Measurements from ENCODE around the gene KRTAP5-9.

The KRTAP5-9 gene

GRCh38 chr11:71551711-71552110 lies 3.5 kb downstream of the KRTAP5-9 start:
- no peak for TF ChIP-seq CTCF (IDR thresholded peaks at IDR 0.05; ENCODE audit: low read depth, low read length)
- no peak for DNase-seq (ENCODE audit: low read depth, low spot score)
- H3K4me3 ChIP-seq (ENCODE audit: low read depth, low read length): no peak overlapping the region
- in situ Hi-C loops (cut with HindIII; ENCODE audit: low sequenced_read_pairs): no loop called here

DNA sequence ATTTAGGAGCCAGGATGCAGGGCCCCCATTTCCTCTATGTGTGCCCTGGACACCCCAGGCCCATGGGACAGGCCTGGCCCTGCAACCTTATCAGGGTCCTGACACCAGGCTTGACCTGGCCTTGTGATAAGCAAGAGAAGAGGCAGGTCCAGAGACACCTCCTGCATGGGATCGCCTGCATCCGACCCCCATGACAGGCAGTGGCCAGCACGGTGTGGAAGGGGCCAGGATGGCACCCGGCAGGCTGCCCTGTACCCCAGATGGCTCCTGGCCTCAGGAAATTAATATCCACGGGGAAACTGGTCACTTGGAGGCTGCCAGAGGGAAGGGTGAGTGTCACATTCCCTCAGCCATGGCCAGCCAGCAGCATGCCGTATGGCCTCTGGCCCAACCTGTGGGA lies 6.8 kb downstream of the KRTAP5-9 start:
- DNase-seq (ENCODE audit: low read depth, low spot score): no peak
- in situ Hi-C loops (cut with HindIII; ENCODE audit: low sequenced_read_pairs): no loop called here
- no peak for TF ChIP-seq CTCF (IDR thresholded peaks at IDR 0.05; ENCODE audit: low read depth, low read length)
- no peak overlapping the region for H3K4me3 ChIP-seq (ENCODE audit: low read depth, low read length)

DNA sequence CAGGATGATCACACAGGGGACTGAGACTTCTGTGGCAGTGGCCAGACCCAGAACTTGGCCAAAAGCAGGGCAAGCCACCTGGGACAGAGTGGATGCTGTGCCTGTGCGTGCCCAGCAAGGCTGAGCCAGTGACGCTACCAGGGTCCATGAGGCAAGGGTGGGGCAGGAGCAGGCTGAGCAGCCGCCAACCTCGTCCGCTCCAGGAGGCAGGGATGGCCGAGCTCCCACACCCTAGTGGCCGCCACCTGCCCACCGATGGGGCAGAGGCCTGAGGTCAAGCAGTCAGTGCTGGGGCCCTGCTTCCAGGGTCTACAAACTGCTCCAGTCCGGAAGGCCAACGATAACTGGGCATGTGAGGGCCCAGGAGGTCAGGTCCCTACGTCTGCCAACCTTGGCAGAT lies 7.3 kb downstream of the KRTAP5-9 start:
- H3K4me3 ChIP-seq (ENCODE audit: low read depth, low read length): no peak overlapping the region
- no peak for TF ChIP-seq CTCF (IDR thresholded peaks at IDR 0.05; ENCODE audit: low read depth, low read length)
- in situ Hi-C loops (cut with HindIII; ENCODE audit: low sequenced_read_pairs): no loop called here
- DNase-seq (ENCODE audit: low read depth, low spot score): no peak

GRCh38 chr11:71556018-71556417 lies 7.8 kb downstream of the KRTAP5-9 start:
- no peak for TF ChIP-seq CTCF (IDR thresholded peaks at IDR 0.05; ENCODE audit: low read depth, low read length)
- in situ Hi-C loops (cut with HindIII; ENCODE audit: low sequenced_read_pairs): no loop called here
- DNase-seq (ENCODE audit: low read depth, low spot score): no peak
- no peak overlapping the region for H3K4me3 ChIP-seq (ENCODE audit: low read depth, low read length)

- no peak overlapping the region for H3K4me3 ChIP-seq (ENCODE audit: low read depth, low read length)
- DNase-seq (ENCODE audit: low read depth, low spot score): no peak
- no peak for TF ChIP-seq CTCF (IDR thresholded peaks at IDR 0.05; ENCODE audit: low read depth, low read length)
- in situ Hi-C loops (cut with HindIII; ENCODE audit: low sequenced_read_pairs): no loop called here
These were observed 9.0 kb downstream of the KRTAP5-9 start for GRCh38 chr11:71557257-71557656.

GRCh38 chr11:71558996-71559395 lies 10.8 kb downstream of the KRTAP5-9 start:
- no peak for DNase-seq (ENCODE audit: low read depth, low spot score)
- no peak for TF ChIP-seq CTCF (IDR thresholded peaks at IDR 0.05; ENCODE audit: low read depth, low read length)
- in situ Hi-C loops (cut with HindIII; ENCODE audit: low sequenced_read_pairs): no loop called here
- H3K4me3 ChIP-seq (ENCODE audit: low read depth, low read length): no peak overlapping the region

DNA sequence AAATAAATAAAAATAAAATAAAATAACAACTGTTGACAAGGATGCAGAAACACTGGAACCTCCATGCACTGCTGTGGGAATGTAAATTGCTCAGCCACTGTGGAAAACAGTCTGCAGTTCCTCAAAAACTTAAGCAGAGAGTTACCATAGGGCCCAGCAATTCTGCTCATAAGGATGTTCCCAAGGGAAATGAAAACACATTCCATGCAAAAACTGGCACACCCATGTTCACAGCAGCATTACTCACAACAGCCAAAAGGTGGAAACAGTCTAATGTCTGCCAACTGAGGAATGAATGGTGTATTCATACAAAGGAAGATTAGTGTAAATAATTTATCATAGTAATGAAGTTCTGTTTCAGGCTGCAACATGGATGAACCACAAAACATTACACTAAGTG lies 13.9 kb downstream of the KRTAP5-9 start:
- in situ Hi-C loops (cut with HindIII; ENCODE audit: low sequenced_read_pairs): no loop called here
- no peak for TF ChIP-seq CTCF (IDR thresholded peaks at IDR 0.05; ENCODE audit: low read depth, low read length)
- H3K4me3 ChIP-seq (ENCODE audit: low read depth, low read length): no peak overlapping the region
- no peak for DNase-seq (ENCODE audit: low read depth, low spot score)

Data from astrocyte of the spinal cord (primary cell).